ENCODE measurements around the gene SOCS7. TPM values are rescaled to one million over a fixed set of nuclear protein-coding genes. Genes with fewer than 3 reads are reported as not detected.

The SOCS7 gene
- total and polyA plus RNA-seq, 2 experiments from 2014 or later = 5.0 to 29.2 TPM

DNA sequence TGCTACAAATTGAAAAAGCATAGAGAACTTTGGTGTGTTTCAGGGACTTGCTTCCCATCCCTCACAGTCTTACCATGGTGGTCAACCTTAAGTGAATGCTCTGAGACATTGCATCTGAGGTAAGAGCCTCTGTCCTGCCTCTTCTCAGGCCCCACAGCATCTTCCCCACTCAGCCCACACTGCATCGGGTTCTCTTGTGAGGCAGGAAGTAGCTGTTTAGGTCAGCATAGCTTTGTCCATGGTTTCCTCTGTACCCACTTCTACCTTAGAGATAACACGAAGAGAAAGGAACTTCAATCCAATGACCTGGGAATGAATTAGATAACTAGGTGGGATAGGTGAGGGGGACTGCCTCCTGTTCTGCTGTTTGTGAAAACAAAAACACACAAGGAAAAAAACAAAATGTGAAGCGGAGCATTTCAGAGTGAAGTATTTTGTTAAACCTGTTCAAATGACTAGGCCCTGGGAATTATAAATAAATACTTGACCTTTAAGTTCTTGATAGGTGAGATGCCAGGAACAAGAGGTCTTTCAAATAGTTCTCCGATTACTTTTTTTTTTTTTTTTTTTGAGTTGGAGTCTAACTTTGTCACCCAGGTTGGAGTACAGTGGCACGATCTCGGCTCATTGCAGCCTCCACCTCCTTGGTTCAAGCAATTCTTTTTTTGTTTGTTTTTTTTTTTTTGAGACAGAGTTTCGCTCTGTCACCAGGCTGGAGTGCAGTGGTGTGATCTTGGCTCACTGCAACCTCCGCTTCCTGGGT lies 17.7 kb downstream of the SOCS7 start:
- no peak overlapping the region for H2AFZ ChIP-seq
- ATAC-seq (no peak), DNase-seq (ENCODE audit: low spot score) (no peak)
- H3K27ac ChIP-seq (ENCODE audit: low read depth) = no peak overlapping the region
- no peak overlapping the region for H3K27ac Mint-ChIP-seq
- no peaks in the 10 kb centered on the region for H3K27me3 ChIP-seq (ENCODE audit: insufficient read depth)
- no peak overlapping the region for H3K4me2 ChIP-seq
- H3K9me3 Mint-ChIP-seq = no peaks in the 10 kb centered on the region
- H3K27me3 Mint-ChIP-seq (ENCODE audit: insufficient read depth, low read depth, poor library complexity) = no peaks in the 10 kb centered on the region
- H3K4me3 Mint-ChIP-seq = no peak overlapping the region
- no peak overlapping the region for H3K4me3 ChIP-seq
- TF ChIP-seq, protein P1, sequence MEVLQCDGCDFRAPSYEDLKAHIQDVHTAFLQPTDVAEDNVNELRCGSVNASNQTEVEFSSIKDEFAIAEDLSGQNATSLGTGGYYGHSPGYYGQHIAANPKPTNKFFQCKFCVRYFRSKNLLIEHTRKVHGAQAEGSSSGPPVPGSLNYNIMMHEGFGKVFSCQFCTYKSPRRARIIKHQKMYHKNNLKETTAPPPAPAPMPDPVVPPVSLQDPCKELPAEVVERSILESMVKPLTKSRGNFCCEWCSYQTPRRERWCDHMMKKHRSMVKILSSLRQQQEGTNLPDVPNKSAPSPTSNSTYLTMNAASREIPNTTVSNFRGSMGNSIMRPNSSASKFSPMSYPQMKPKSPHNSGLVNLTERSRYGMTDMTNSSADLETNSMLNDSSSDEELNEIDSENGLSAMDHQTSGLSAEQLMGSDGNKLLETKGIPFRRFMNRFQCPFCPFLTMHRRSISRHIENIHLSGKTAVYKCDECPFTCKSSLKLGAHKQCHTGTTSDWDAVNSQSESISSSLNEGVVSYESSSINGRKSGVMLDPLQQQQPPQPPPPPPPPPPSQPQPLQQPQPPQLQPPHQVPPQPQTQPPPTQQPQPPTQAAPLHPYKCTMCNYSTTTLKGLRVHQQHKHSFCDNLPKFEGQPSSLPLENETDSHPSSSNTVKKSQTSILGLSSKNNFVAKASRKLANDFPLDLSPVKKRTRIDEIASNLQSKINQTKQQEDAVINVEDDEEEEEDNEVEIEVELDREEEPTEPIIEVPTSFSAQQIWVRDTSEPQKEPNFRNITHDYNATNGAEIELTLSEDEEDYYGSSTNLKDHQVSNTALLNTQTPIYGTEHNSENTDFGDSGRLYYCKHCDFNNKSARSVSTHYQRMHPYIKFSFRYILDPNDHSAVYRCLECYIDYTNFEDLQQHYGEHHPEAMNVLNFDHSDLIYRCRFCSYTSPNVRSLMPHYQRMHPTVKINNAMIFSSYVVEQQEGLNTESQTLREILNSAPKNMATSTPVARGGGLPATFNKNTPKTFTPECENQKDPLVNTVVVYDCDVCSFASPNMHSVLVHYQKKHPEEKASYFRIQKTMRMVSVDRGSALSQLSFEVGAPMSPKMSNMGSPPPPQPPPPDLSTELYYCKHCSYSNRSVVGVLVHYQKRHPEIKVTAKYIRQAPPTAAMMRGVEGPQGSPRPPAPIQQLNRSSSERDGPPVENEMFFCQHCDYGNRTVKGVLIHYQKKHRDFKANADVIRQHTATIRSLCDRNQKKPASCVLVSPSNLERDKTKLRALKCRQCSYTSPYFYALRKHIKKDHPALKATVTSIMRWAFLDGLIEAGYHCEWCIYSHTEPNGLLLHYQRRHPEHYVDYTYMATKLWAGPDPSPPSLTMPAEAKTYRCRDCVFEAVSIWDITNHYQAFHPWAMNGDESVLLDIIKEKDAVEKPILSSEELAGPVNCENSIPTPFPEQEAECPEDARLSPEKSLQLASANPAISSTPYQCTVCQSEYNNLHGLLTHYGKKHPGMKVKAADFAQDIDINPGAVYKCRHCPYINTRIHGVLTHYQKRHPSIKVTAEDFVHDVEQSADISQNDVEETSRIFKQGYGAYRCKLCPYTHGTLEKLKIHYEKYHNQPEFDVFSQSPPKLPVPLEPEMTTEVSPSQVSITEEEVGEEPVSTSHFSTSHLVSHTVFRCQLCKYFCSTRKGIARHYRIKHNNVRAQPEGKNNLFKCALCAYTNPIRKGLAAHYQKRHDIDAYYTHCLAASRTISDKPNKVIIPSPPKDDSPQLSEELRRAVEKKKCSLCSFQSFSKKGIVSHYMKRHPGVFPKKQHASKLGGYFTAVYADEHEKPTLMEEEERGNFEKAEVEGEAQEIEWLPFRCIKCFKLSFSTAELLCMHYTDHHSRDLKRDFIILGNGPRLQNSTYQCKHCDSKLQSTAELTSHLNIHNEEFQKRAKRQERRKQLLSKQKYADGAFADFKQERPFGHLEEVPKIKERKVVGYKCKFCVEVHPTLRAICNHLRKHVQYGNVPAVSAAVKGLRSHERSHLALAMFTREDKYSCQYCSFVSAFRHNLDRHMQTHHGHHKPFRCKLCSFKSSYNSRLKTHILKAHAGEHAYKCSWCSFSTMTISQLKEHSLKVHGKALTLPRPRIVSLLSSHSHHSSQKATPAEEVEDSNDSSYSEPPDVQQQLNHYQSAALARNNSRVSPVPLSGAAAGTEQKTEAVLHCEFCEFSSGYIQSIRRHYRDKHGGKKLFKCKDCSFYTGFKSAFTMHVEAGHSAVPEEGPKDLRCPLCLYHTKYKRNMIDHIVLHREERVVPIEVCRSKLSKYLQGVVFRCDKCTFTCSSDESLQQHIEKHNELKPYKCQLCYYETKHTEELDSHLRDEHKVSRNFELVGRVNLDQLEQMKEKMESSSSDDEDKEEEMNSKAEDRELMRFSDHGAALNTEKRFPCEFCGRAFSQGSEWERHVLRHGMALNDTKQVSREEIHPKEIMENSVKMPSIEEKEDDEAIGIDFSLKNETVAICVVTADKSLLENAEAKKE (CRISPR knock-in tag; IDR thresholded peaks at IDR 0.05) = no peak
- TF ChIP-seq ZNF331 (CRISPR knock-in tag; IDR thresholded peaks at IDR 0.05; ENCODE audit: low read depth) = no peak
- no peak for TF ChIP-seq ZNF114 (CRISPR knock-in tag; IDR thresholded peaks at IDR 0.05)
- TF ChIP-seq, protein P2, sequence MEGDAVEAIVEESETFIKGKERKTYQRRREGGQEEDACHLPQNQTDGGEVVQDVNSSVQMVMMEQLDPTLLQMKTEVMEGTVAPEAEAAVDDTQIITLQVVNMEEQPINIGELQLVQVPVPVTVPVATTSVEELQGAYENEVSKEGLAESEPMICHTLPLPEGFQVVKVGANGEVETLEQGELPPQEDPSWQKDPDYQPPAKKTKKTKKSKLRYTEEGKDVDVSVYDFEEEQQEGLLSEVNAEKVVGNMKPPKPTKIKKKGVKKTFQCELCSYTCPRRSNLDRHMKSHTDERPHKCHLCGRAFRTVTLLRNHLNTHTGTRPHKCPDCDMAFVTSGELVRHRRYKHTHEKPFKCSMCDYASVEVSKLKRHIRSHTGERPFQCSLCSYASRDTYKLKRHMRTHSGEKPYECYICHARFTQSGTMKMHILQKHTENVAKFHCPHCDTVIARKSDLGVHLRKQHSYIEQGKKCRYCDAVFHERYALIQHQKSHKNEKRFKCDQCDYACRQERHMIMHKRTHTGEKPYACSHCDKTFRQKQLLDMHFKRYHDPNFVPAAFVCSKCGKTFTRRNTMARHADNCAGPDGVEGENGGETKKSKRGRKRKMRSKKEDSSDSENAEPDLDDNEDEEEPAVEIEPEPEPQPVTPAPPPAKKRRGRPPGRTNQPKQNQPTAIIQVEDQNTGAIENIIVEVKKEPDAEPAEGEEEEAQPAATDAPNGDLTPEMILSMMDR (conservative IDR thresholded peaks at IDR 0.05; ENCODE audit: low read depth in 2 of 2) = no peak
- no peak for TF ChIP-seq CREB1 (CRISPR knock-in tag; IDR thresholded peaks at IDR 0.05; ENCODE audit: low read depth)
- TF ChIP-seq, protein P3, sequence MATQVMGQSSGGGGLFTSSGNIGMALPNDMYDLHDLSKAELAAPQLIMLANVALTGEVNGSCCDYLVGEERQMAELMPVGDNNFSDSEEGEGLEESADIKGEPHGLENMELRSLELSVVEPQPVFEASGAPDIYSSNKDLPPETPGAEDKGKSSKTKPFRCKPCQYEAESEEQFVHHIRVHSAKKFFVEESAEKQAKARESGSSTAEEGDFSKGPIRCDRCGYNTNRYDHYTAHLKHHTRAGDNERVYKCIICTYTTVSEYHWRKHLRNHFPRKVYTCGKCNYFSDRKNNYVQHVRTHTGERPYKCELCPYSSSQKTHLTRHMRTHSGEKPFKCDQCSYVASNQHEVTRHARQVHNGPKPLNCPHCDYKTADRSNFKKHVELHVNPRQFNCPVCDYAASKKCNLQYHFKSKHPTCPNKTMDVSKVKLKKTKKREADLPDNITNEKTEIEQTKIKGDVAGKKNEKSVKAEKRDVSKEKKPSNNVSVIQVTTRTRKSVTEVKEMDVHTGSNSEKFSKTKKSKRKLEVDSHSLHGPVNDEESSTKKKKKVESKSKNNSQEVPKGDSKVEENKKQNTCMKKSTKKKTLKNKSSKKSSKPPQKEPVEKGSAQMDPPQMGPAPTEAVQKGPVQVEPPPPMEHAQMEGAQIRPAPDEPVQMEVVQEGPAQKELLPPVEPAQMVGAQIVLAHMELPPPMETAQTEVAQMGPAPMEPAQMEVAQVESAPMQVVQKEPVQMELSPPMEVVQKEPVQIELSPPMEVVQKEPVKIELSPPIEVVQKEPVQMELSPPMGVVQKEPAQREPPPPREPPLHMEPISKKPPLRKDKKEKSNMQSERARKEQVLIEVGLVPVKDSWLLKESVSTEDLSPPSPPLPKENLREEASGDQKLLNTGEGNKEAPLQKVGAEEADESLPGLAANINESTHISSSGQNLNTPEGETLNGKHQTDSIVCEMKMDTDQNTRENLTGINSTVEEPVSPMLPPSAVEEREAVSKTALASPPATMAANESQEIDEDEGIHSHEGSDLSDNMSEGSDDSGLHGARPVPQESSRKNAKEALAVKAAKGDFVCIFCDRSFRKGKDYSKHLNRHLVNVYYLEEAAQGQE (IDR thresholded peaks at IDR 0.05; ENCODE audit: unreplicated experiment) = no peak
- TF ChIP-seq, protein P4, sequence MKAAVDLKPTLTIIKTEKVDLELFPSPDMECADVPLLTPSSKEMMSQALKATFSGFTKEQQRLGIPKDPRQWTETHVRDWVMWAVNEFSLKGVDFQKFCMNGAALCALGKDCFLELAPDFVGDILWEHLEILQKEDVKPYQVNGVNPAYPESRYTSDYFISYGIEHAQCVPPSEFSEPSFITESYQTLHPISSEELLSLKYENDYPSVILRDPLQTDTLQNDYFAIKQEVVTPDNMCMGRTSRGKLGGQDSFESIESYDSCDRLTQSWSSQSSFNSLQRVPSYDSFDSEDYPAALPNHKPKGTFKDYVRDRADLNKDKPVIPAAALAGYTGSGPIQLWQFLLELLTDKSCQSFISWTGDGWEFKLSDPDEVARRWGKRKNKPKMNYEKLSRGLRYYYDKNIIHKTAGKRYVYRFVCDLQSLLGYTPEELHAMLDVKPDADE (IDR thresholded peaks at IDR 0.05) = no peak
- no peak for TF ChIP-seq STAT1 (IDR thresholded peaks at IDR 0.05; ENCODE audit: unreplicated experiment)
- TF ChIP-seq EZH2phosphoT487 (IDR thresholded peaks at IDR 0.05; ENCODE audit: unreplicated experiment) = no peak
- no peak for TF ChIP-seq POLR2AphosphoS5 (IDR thresholded peaks at IDR 0.05; ENCODE audit: low read depth)
- no peak for TF ChIP-seq EZH2 (IDR thresholded peaks at IDR 0.05; ENCODE audit: low read depth, unreplicated experiment)
- TF ChIP-seq NANOG (IDR thresholded peaks at IDR 0.05; ENCODE audit: borderline replicate concordance) = no peak
- no peak for TF ChIP-seq JUNB (IDR thresholded peaks at IDR 0.05; ENCODE audit: unreplicated experiment)
- H3K79me2 ChIP-seq (replicated peaks; ENCODE audit: insufficient read depth) = no peaks in the 10 kb centered on the region
- H3K4me1 ChIP-seq (ENCODE audit: insufficient read depth) = no peaks in the 10 kb centered on the region
- H3K36me3 Mint-ChIP-seq (ENCODE audit: low read depth) = peaks cover 63% of the 10 kb centered on the region
- H3F3A ChIP-seq (replicated peaks; ENCODE audit: low read depth) = no peaks in the 10 kb centered on the region
- H4K20me1 ChIP-seq (replicated peaks; ENCODE audit: insufficient read depth) = peaks cover 7% of the 10 kb centered on the region; the same call in 1 of the 2 replicates
- H3K4me1 Mint-ChIP-seq = 0 out of 3 replicates have a peak, but pooled peaks cover 3% of the 10 kb centered on the region
- no peaks in the 10 kb centered on the region for H3K9me2 ChIP-seq (ENCODE audit: insufficient read depth)
- peaks cover 20% of the 10 kb centered on the region for H3K36me3 ChIP-seq (ENCODE audit: insufficient read depth)
